Peyer's patch (tissue), 4 donors: ENCODE measurements around the gene SRPRB.

Experiments
- CTCF ChIP-seq, 6 experiments: fragments of 450-650 bp in 4 of 6; fragments of 200-600 bp in 2 of 6; sonication (generic) in 1 of 6; IDR thresholded peaks; one replicate each; pipeline ENCODE4 v1.5.1; 2017 to 2019; ENCODE audit warnings: antibody characterized with exemption in 6 of 6, mild to moderate bottlenecking in 3 of 6, moderate library complexity in 1 of 6
- POLR2A ChIP-seq, 2 donors: fragments of 450-650 bp; IDR thresholded peaks; one replicate each; pipeline ENCODE4 v1.5.1; 2017; ENCODE audit warnings: antibody characterized with exemption in 2 of 2, mild to moderate bottlenecking in 2 of 2, moderate library complexity in 2 of 2

GRCh38 chr3:133856316-133856715, 50.7 kb downstream of the SRPRB start:
- TF ChIP-seq POLR2A (IDR thresholded peaks at IDR 0.05) (no peak), CTCF (IDR thresholded peaks at IDR 0.05) (no peak)
